HepG2 (cell line): ENCODE measurements around the gene VWCE. TPM values are rescaled to one million over a fixed set of nuclear protein-coding genes. Genes with fewer than 3 reads are reported as not detected.

Source experiments
- ATAC-seq: fragments of 200-7000 bp; cut with Tn5 transposase; 3 replicates; pipeline ENCODE4 v1.9.1; 2020; ENCODE audit warnings: mild to moderate bottlenecking, moderate library complexity
- BruUV-seq: library from RNA; stranded (reverse); fragments of 400-500 nt; replicated peaks from 2 replicates; lab custom pipeline; 2021; lab: Mats Ljungman, UMichigan
- CTCF ChIA-PET: fragments of 300-600 bp; formaldehyde crosslinking; extraction: SDS; loops from one replicate; lab custom pipeline; 2021; ENCODE audit warnings: low total read pairs, inconsistent platforms, low intra/inter-chr PET ratio; lab: Yijun Ruan, JAX
- POLR2A ChIA-PET: fragments of 350-600 bp; sonication (Branson Sonifier 250); formaldehyde crosslinking; loops from one replicate; lab custom pipeline; 2020; ENCODE audit warnings: antibody characterized with exemption, inconsistent platforms; lab: Yijun Ruan, JAX
- DNase-seq: peaks from one replicate; pipeline ENCODE4 v3.0.0-alpha.2; 2015; ENCODE audit warnings: low spot score
- FAIRE-seq: peaks from 3 replicates; lab custom pipeline; 2011; peaks lifted over from hg19 to GRCh38; lab: Jason Lieb, UNC
- H2AFZ ChIP-seq: one replicate; pipeline ENCODE4 v1.6.1; 2011; ENCODE audit warnings: low read length, inconsistent platforms
- H3K27ac ChIP-seq: fragments of 300-600 bp; 3 replicates; pipeline ENCODE4 v1.8.0; 2011; ENCODE audit warnings: mixed run types, mild to moderate bottlenecking, mixed read lengths, low read length, inconsistent platforms; ENCODE audit not compliant: insufficient read depth; ENCODE audit errors: extremely low read length
- H3K27me3 ChIP-seq, 2 experiments: fragments of 200-600 bp in 1 of 2; 2 replicates in 1 of 2; 3 replicates in 1 of 2; pipeline versions ENCODE4 v1.6.0 to v1.8.0; 2011; ENCODE audit warnings: low read length in 2 of 2, mild to moderate bottlenecking in 2 of 2, moderate library complexity in 2 of 2, inconsistent platforms in 1 of 2; ENCODE audit not compliant: insufficient read depth in 2 of 2, control insufficient read depth in 1 of 2
- H3K36me3 ChIP-seq, 2 experiments: fragments of 200-600 bp in 1 of 2; replicated peaks in 1 of 2; 2 replicates in 1 of 2; 3 replicates in 1 of 2; pipeline versions ENCODE4 v1.5.1 to v1.8.0; 2011; ENCODE audit warnings: low read length in 2 of 2, inconsistent platforms in 1 of 2; ENCODE audit not compliant: insufficient read depth in 2 of 2, control insufficient read depth in 1 of 2
- H3K4me1 ChIP-seq: 2 replicates; pipeline ENCODE4 v1.5.1; 2012; ENCODE audit warnings: low read length, inconsistent platforms; ENCODE audit not compliant: insufficient read depth
- H3K4me2 ChIP-seq: 2 replicates; pipeline ENCODE4 v1.6.0; 2011; ENCODE audit warnings: low read depth, low read length, inconsistent platforms
- H3K4me3 ChIP-seq, 3 experiments: fragments of 200-600 bp in 1 of 3; sonication (generic), shearing (Covaris generic) in 1 of 3; replicated peaks in 1 of 3; 2 replicates each; pipeline ENCODE4 v1.5.1; 2011 to 2016; ENCODE audit warnings: low read length in 3 of 3, inconsistent platforms in 2 of 3, low read depth in 2 of 3, mild to moderate bottlenecking in 2 of 3, control low read depth in 1 of 3, mixed read lengths in 1 of 3; ENCODE audit not compliant: insufficient read depth in 1 of 3
- H3K79me2 ChIP-seq: one replicate; pipeline ENCODE4 v1.6.1; 2011; ENCODE audit warnings: low read length, inconsistent platforms; ENCODE audit not compliant: insufficient read depth
- H3K9ac ChIP-seq: 2 replicates; pipeline ENCODE4 v1.6.0; 2011; ENCODE audit warnings: mild to moderate bottlenecking, low read depth, low read length, inconsistent platforms; ENCODE audit not compliant: insufficient read depth
- H3K9me3 ChIP-seq: 2 replicates; pipeline ENCODE4 v1.5.1; 2012; ENCODE audit warnings: mild to moderate bottlenecking, low read length
- H4K20me1 ChIP-seq: 2 replicates; pipeline ENCODE4 v1.6.0; 2011; ENCODE audit warnings: inconsistent platforms, mild to moderate bottlenecking, low read length, moderate library complexity; ENCODE audit not compliant: insufficient read depth
- MBD4 ChIP-seq: IDR thresholded peaks from 2 replicates; pipeline ENCODE4 v1.6.1; 2012; ENCODE audit warnings: low read length, inconsistent platforms, borderline replicate concordance
- RBAK ChIP-seq: sonication (generic); formaldehyde crosslinking; IDR thresholded peaks from 2 replicates; pipeline ENCODE4 v1.5.1; 2020; ENCODE audit warnings: mild to moderate bottlenecking, missing genetic modification reagents
- SP4 ChIP-seq: sonication (generic); formaldehyde crosslinking; IDR thresholded peaks from 2 replicates; pipeline ENCODE4 v1.8.1; 2023; ENCODE audit warnings: mild to moderate bottlenecking, missing genetic modification reagents
- TOPORS ChIP-seq: sonication (generic); formaldehyde crosslinking; IDR thresholded peaks from 2 replicates; pipeline ENCODE4 v1.8.0; 2023; ENCODE audit warnings: mild to moderate bottlenecking, missing genetic modification reagents
- ZC3H4 ChIP-seq: sonication (generic); formaldehyde crosslinking; IDR thresholded peaks from 2 replicates; pipeline ENCODE4 v1.4.0; 2020; ENCODE audit warnings: missing genetic modification reagents, borderline replicate concordance
- ZKSCAN1 ChIP-seq: fragments of 150-350 bp; IDR thresholded peaks from 2 replicates; pipeline ENCODE4 v1.6.1; 2014; ENCODE audit warnings: low read length
- ZNF160 ChIP-seq: sonication (generic); formaldehyde crosslinking; IDR thresholded peaks from 2 replicates; pipeline ENCODE4 v1.8.0; 2022; ENCODE audit warnings: mild to moderate bottlenecking, inconsistent platforms, missing genetic modification reagents
- ZNF30 ChIP-seq: sonication (generic); formaldehyde crosslinking; IDR thresholded peaks from 2 replicates; pipeline ENCODE4 v1.5.0; 2020; ENCODE audit warnings: mild to moderate bottlenecking, missing genetic modification reagents
- ZSCAN29 ChIP-seq: sonication (generic); formaldehyde crosslinking; conservative IDR thresholded peaks from 2 replicates; pipeline ENCODE4 v1.4.0; 2020; ENCODE audit warnings: mild to moderate bottlenecking, missing genetic modification reagents
- WGBS: methylation state at CpG from one replicate; pipeline ENCODE4 v1.1.6; 2017; ENCODE audit warnings: low lambda C conversion rate; 5-methylcytosine and 5-hydroxymethylcytosine counted together
- in situ Hi-C: cut with HindIII; loops from 2 replicates; pipeline ENCODE4 v1.10.0; 2017; ENCODE audit warnings: low pct_unique_long_range_greater_than_20kb; ENCODE audit not compliant: extremely low pct_ligation_motif_present
- intact Hi-C: fragments of 100-400 bp; cut with micrococcal nuclease; formaldehyde crosslinking; loops from one replicate; pipeline ENCODE4 v1.10.0; 2022; ENCODE audit not compliant: unreplicated experiment
- polyA plus RNA-seq, 8 experiments: library from polyadenylated mRNA; depleted of rRNA in 3 of 8; stranded (reverse) in 7 of 8; unstranded in 1 of 8; fragments of >200 nt; fragmentation: Illumina TruSeq in 4 of 8; extraction: Trizol in 4 of 8; gene quantifications; 2 replicates each; pipeline versions ENCODE4 v1.2.1 to v1.2.3, GENCODE V29; 2011 to 2016; ENCODE audit warnings: low read depth in 4 of 8, missing spikeins in 1 of 8, mixed read lengths in 1 of 8; ENCODE audit not compliant: insufficient read depth in 1 of 8
- total RNA-seq, 5 experiments: library from RNA; depleted of rRNA; stranded (reverse); fragments of >200 nt; fragmentation: Illumina TruSeq; extraction: Trizol; gene quantifications; 2 replicates each; pipeline ENCODE4 v1.2.3, GENCODE V29; 2016; ENCODE audit warnings: low read depth in 1 of 5
- TF ChIP-seq, protein P1 (sequence below): sonication (generic); formaldehyde crosslinking; IDR thresholded peaks from 2 replicates; pipeline ENCODE4; 2020; ENCODE audit warnings: missing genetic modification reagents, mild to moderate bottlenecking, borderline replicate concordance
- TF ChIP-seq, protein P2 (sequence below): sonication (generic); formaldehyde crosslinking; IDR thresholded peaks from 2 replicates; pipeline ENCODE4 v1.4.0; 2020; ENCODE audit warnings: missing genetic modification reagents, borderline replicate concordance
- TF ChIP-seq, protein P3 (sequence below): sonication (generic); formaldehyde crosslinking; IDR thresholded peaks from 2 replicates; pipeline ENCODE4 v1.4.0; 2020; ENCODE audit warnings: missing genetic modification reagents, low read depth, mild to moderate bottlenecking, borderline replicate concordance

Gene VWCE
- total and polyA plus RNA-seq, 2 of the 13 experiments (the other 11 are each of a cell fraction or from before 2014, with no cell fraction given): 27.6 to 58.3 TPM

DNA sequence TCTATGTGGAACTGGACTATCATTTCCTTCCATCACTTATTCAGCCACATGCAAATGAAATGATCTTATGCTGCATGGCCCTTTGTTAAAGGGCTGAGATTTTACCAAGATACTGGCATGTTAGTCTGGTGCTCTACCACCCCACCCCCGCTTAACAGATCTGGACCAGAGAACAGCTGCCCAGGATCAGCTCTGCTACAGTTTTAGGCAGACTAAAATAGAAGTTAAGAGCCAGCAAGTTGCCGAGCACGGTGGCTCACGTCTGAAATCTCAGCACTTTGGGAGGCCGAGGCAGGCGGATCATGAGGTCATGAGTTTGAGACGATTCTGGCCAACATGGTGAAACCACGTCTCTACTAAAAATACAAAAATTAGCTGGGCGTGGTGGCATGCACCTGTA, 33.2 kb upstream of the VWCE start:
- no TSS peak for BruUV-seq
- peaks cover 66% of the 10 kb centered on the region for H3K79me2 ChIP-seq
- H3K9me3 ChIP-seq: no peaks in the 10 kb centered on the region
- FAIRE-seq (no peak), ATAC-seq (no peak), DNase-seq (no peak)
- H3K4me3 ChIP-seq: no peak overlapping the region
- peaks cover 27% of the 10 kb centered on the region for H4K20me1 ChIP-seq
- in situ Hi-C loops: no loop called here
- TF ChIP-seq ZC3H4 (CRISPR knock-in tag) (no peak), ZNF160 (CRISPR knock-in tag) (no peak), RBAK (CRISPR knock-in tag) (no peak), ZNF30 (CRISPR knock-in tag) (no peak), MBD4 (no peak), ZSCAN29 (CRISPR knock-in tag) (no peak)
- H3K4me1 ChIP-seq: peaks cover 44% of the 10 kb centered on the region
- ChIA-PET CTCF (no interaction called here), POLR2A (no interaction called here)
- peaks cover 27 to 66% of the 10 kb centered on the region in 2 experiments for H3K36me3 ChIP-seq
- no peak overlapping the region for H2AFZ ChIP-seq
- H3K9ac ChIP-seq: no peak overlapping the region
- WGBS: 95% methylated on average over 9 of the region's 9 CpGs
- no peak overlapping the region for H3K4me2 ChIP-seq
- H3K27me3 ChIP-seq: no peaks in the 10 kb centered on the region; a peak in 1 of 5 replicates
- H3K27ac ChIP-seq: no peak overlapping the region
- intact Hi-C loops: no loop called here

DNA sequence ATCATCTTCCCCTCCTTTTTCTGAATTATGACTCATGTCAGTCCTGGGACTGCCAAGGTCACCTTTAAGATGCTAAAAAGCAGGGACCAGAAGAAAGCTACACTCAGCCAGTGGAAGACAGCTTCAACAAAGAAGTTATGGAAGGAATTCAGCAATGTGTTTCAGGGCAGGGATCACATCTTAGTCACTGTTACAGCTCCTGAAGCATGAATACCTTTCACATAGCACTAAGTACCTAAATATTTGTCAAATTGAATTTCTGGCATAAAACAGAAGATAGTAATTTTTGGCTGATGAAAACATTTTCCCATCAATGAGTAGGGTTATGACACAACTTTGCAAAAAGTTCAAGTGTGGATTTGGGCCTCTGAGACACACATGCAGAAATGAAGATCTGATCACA, 32.6 kb upstream of the VWCE start:
- Histone ChIP-seq H3K27me3 (no peaks in the 10 kb centered on the region; a peak in 1 of 5 replicates), H3K27ac (no peak overlapping the region), H3K9ac (no peak overlapping the region), H3K9me3 (no peaks in the 10 kb centered on the region), H4K20me1 (peaks cover 27% of the 10 kb centered on the region), H2AFZ (no peak overlapping the region), H3K79me2 (peaks cover 64% of the 10 kb centered on the region), H3K4me3 (no peak overlapping the region), H3K36me3 (peaks cover 30 to 73% of the 10 kb centered on the region in 2 experiments), H3K4me2 (no peak overlapping the region), H3K4me1 (peaks cover 44% of the 10 kb centered on the region)
- DNase-seq: no peak
- ATAC-seq: no peak
- in situ Hi-C loops (no loop called here), intact Hi-C loops (no loop called here)
- CTCF ChIA-PET: no interaction called here
- BruUV-seq: no TSS peak
- no peak for FAIRE-seq
- POLR2A ChIA-PET: no interaction called here
- TF ChIP-seq, protein P1, sequence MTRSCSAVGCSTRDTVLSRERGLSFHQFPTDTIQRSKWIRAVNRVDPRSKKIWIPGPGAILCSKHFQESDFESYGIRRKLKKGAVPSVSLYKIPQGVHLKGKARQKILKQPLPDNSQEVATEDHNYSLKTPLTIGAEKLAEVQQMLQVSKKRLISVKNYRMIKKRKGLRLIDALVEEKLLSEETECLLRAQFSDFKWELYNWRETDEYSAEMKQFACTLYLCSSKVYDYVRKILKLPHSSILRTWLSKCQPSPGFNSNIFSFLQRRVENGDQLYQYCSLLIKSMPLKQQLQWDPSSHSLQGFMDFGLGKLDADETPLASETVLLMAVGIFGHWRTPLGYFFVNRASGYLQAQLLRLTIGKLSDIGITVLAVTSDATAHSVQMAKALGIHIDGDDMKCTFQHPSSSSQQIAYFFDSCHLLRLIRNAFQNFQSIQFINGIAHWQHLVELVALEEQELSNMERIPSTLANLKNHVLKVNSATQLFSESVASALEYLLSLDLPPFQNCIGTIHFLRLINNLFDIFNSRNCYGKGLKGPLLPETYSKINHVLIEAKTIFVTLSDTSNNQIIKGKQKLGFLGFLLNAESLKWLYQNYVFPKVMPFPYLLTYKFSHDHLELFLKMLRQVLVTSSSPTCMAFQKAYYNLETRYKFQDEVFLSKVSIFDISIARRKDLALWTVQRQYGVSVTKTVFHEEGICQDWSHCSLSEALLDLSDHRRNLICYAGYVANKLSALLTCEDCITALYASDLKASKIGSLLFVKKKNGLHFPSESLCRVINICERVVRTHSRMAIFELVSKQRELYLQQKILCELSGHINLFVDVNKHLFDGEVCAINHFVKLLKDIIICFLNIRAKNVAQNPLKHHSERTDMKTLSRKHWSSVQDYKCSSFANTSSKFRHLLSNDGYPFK: no peak
- TF ChIP-seq, protein P2, sequence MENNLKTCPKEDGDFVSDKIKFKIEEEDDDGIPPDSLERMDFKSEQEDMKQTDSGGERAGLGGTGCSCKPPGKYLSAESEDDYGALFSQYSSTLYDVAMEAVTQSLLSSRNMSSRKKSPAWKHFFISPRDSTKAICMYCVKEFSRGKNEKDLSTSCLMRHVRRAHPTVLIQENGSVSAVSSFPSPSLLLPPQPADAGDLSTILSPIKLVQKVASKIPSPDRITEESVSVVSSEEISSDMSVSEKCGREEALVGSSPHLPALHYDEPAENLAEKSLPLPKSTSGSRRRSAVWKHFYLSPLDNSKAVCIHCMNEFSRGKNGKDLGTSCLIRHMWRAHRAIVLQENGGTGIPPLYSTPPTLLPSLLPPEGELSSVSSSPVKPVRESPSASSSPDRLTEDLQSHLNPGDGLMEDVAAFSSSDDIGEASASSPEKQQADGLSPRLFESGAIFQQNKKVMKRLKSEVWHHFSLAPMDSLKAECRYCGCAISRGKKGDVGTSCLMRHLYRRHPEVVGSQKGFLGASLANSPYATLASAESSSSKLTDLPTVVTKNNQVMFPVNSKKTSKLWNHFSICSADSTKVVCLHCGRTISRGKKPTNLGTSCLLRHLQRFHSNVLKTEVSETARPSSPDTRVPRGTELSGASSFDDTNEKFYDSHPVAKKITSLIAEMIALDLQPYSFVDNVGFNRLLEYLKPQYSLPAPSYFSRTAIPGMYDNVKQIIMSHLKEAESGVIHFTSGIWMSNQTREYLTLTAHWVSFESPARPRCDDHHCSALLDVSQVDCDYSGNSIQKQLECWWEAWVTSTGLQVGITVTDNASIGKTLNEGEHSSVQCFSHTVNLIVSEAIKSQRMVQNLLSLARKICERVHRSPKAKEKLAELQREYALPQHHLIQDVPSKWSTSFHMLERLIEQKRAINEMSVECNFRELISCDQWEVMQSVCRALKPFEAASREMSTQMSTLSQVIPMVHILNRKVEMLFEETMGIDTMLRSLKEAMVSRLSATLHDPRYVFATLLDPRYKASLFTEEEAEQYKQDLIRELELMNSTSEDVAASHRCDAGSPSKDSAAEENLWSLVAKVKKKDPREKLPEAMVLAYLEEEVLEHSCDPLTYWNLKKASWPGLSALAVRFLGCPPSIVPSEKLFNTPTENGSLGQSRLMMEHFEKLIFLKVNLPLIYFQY (CRISPR knock-in tag): no peak
- TF ChIP-seq SP4 (CRISPR knock-in tag) (no peak), ZKSCAN1 (no peak), TOPORS (CRISPR knock-in tag) (no peak)
- TF ChIP-seq, protein P3, sequence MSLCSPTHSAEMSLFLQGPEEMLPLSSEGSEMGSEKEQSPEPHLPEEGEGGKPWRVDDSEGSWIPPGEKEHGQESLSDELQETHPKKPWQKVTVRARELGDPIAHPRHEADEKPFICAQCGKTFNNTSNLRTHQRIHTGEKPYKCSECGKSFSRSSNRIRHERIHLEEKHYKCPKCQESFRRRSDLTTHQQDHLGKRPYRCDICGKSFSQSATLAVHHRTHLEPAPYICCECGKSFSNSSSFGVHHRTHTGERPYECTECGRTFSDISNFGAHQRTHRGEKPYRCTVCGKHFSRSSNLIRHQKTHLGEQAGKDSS (CRISPR knock-in tag): no peak
